Subcutaneous adipose tissue (tissue), 4 donors: Measurements from ENCODE around the gene FUNDC2. TPM values are rescaled to one million over a fixed set of nuclear protein-coding genes. Genes with fewer than 3 reads are reported as not detected.

Source experiments
- CTCF ChIP-seq: fragments of 450-650 bp; IDR thresholded peaks from one replicate; pipeline ENCODE4 v1.5.1; 2016; ENCODE audit warnings: low read depth, mild to moderate bottlenecking, control low read depth, antibody characterized with exemption, moderate library complexity
- total RNA-seq, 4 donors: library from RNA; depleted of rRNA; stranded (reverse); fragments of >200 nt; gene quantifications; one replicate each; pipeline ENCODE4 v1.1.0, GENCODE V29; 2016

FUNDC2 gene
- total RNA-seq: 10 to 100 TPM; 46.1 to 83.5 (median 69.6) TPM

GRCh38 chrX:155026727-155027508 is at the start of gene FUNDC2:
FUNDC2 (plus strand) TSS chrX:155026844; CDS start chrX:155026939, 95 bp downstream.
- TF ChIP-seq CTCF: no peak

GRCh38 chrX:154979629-154980028 is 47.0 kb upstream of the FUNDC2 start:
- TF ChIP-seq CTCF: no peak

- TF ChIP-seq CTCF: no peak
These were observed 46.1 kb upstream of the FUNDC2 start for GRCh38 chrX:154980330-154981115.

GRCh38 chrX:154981116-154981411 is 45.6 kb upstream of the FUNDC2 start:
- TF ChIP-seq CTCF: no peak

- no peak for TF ChIP-seq CTCF
These were observed 39.6 kb upstream of the FUNDC2 start for GRCh38 chrX:154986826-154987575.

- TF ChIP-seq CTCF: no peak
These were observed 38.7 kb upstream of the FUNDC2 start for GRCh38 chrX:154987940-154988339.

- TF ChIP-seq CTCF: no peak
These were observed 37.9 kb upstream of the FUNDC2 start for GRCh38 chrX:154988719-154989118.
